ENCODE measurements around the gene PIP5K1C.

PIP5K1C gene

DNA sequence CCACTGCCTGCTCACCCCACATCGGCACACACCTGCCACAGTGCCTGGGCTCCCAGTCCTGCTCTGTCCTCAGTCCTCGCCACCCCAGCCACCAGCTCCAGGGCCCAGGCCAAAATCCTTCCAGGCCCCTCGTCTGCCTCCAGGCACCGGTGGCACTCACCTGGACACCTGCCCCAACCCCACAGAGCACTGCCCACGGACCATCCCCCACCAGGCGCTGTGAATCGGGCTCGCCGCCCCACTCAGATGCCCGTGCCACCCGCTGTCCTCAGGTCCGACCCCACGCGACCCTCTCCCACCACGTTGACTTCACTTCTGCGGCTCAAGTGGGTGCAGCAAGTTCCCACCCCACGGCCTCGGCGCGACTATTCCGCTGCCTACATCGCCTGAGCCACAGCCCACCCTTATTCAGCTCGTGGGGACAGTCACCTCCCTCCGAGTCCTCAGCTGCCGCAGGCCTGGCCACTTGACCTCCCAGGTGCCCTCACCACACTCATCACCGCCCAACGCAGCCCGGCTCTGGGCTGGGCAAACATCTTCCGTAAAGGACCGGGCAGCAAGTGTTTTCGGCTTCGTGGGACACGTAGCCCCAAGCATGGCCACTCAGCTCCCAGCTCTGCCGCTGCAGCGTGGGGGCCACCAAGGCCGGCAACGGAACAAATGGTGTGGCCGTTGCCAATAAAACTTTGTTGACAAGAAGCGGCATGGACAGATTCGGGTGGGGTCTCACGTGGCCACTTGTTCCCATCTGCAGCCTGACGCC, 5.7 kb downstream of the PIP5K1C start:
- DNase-seq: no peak

DNA sequence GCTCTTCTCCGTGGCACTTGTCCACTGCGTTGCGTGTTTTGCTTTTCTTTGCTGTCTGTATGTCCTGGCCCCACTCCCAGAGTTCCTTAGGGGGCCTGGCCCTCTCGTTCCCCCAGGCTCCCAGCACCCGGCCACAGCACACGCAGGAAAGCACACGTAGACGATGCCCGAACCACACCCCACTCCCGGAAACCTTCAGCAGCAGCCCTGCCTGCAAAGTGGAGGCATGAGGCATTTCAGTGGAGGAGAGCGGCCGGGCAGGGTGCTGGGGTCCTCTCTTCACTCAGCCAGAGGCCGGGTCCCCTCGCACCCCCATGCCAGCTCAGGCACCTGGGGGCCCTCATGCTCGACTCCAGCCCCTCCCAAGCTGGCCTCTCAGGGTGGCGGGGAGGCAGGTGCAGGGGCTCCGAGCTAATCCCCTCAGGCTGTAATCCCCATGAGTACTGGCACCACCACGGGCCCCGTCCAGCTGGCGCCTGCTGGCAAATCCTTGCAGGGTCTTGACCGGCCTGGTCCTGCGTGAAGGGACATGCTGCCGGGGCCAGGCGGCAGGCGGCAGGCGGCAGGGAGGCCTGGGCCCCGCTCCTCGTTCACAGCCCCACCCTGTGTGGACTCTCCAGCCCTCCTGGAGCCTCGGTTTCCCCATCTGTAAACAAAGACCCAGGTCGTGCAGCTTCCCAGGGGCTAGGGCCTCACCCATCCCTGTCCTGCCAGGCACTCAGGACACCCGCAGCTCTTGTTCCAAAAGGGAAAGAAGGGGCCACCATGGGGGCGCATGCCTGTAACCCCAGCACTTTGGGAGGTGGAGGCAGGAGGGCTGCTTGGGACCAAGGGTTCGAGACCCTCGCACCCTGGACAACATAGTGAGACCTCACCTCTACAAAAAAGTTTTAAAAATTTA, 7.0 kb downstream of the PIP5K1C start:
- no peak for DNase-seq

DNA sequence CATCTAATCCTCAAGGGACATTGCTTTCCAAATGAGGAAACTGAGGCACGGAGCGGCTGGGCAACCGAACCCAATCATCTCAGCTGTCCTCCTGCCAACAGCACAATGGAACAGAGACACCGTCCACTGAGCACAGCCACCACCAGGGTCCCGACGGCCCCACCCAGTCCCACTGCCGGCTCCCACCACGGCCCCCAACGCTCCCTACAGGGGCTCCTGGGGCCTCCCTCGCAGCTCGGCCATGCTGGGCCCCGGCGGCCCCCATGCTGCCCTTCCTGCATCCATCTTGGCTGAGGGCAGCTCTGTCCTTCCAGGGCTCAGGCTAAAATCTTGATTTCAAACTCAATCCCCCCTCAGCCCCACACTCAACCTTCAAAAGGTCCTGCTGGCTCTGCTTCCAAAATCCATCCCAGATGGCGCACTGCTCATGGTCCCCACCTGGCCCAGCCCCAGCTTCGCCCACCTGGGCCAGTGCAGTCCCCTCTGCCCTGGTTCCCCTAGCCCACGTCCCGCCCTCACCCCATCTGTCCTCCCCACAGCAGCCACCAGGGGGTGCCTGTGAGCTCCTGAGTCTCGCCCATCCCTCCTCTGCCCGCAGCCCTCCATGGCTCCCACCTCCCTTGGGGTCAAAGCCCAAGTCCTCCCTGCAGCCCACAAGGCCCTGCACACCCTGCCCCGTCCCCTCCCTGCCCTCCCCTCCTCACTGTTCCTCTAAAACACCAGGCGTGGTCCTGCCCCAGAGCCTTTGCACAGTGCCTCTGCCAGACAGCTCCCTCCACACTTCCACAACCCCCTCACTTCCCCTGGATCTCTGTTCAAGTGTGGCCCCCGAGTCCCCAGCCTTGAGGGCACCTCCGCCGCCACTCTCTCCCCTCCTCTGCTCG, 7.9 kb downstream of the PIP5K1C start:
- no peak for DNase-seq

DNA sequence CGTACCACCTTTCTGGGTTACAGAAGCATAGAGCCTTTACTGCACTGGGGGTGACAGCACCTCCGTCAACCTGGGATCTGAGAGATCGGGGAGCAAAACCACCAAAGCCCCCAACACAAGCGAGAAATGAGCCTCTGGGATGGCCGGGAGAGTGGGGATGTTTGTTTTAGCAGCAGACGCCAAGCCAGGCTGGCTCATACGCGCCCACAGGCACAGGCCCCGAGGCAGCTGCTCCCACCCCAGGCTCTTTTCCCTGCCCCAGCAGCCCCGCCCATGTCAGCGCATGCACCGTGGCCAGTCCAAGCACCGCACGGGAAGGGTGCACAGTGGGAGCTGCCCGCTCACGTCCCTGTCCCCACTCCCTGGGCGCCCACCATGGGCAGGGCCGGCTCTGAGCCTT, 8.5 kb downstream of the PIP5K1C start:
- DNase-seq: no peak

DNA sequence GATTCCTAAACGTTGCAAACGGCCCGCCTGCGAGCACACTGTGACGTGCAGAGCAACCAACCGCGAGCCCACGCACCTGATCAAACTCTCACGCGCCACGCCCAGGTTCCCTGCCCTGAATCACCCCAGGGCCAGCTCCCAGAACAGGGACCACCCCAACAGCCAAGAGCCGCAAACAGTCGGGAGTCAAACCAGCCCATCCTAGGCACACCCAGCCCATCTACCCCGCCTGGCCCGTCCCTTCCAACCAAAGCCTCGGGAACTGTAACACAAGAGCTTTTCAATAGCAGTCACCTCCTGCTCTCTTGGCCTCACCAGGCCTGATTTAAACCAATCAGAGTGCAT, 8.9 kb downstream of the PIP5K1C start:
- no peak for DNase-seq

DNA sequence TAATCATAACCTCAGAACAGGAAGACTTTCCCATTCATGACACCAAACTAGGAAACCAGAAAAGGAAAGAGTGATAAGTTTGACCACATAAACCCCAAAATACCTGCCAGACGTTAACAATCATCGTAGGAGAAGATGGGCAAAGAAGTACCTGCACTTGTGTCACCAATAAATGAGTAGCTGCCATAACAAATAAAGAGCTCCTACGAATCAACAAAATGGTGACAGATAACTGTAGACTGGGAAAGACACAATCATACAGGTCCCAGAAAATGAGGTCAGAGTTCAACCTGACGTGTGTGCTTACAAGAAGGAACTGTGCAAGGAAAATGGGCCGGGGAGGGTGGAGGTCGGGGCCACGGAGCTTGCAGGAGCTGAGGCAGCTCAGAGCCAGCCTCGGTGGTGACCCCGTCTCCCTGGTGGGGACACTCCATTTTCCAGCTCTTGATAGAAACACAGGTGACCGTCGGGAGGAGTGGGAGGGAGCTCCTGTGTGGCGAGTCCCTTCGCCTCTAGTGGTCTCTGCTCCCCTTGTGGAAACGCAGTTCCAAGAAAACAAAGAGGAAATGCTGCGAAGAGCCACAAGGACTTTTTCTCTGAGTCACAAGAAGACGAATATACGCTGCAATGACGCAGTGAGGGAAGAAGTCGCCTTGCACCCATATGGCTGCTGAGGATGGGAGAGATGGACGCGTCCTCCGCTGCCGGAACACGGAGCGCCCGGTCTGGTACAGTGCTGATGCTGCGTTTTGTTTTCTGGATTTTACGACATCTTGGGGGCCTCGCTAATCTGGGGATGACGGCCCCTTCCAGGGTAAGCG, 9.5 kb downstream of the PIP5K1C start:
- DNase-seq: no peak

DNA sequence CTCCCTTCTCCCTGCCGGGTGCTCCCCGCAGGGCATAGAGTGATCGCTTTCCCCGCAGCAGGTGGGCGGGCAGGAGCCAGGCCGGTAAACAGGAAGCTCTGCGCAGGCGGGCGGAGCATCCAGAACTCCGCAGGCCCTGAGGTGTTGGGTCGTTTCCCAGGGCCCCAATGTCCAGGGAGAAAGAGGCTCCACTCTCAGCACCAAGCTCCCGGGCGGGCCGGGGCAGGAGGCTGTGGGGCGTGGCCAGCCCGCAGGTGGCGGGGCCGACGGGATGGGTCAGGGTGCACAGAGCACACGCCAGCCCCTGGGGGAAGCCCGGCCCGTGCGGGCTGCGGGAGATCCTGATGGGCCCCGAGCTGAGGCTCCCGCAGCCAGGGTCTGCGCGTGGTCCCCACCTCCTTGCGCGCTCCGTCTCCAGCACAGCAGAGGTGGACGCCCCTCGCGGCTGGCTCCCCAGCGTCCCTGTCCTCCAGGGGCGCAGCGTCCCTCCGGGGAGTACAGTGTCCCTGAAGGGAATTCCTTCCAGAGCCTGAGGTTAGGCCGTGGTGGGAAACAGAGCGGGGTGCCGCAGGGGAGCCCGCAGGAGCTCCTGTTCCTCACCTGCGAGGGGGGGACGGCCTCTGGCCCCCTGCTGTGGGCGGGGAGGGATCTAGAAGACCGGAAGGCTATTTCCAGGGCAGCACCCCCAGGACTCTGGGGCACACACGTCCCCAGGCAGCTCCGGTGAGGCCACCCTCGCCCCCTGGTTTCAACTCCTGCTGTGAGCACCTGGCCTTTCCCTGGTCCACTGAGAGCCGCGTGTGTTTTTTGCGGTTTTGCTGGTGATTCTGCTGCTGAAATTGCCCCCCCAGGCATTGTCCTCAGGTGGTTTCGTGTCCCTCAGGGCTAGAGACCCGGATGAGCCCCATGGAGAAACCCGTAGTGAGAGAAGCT, 12.2 kb downstream of the PIP5K1C start:
- peak; percentile 50 for DNase-seq

DNA sequence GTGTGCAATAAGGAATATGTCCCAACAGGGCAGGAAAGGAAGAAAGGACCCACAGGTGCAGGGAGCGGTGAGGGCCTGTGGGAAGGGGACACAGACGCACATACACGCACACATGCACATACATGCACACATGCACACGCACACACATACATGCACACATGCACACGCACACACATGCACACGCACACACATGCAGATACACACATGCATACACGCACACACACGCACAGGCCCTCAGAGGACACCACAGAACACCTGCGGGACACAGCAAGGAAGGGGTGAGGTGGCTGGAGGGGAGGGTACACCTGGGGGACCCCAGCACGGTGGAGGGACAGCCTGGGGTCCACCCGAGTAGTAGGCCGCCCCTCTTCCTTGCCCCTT, 12.9 kb downstream of the PIP5K1C start:
- no peak for DNase-seq

DNA sequence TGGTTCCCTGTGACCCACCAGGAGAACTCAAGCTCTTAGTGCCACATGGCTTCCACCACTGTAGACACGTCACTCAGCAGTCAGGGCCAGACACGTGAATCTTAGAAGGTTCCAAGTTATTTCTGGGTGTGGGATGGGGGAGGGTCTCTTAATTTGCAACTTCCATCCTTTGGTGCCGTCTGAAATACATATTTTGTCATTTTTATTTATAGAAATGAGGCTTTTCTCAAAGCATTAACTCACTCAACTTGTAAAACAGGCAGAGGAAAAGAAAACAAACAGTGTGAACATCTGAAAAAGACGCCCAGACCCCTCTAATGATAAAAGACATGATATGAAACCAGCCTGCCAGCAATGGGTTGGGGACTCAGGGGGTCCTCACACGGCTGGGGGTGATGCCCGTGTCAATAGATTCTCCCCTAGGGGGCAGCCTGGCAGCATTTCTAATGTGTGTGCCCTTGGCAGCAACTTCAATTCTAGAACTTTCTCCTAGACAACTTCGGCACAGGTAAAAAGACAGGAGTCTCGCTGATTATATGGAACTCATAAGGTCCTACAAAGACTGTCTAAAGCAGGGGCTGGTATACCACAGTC, 15.4 kb downstream of the PIP5K1C start:
- DNase-seq: no peak

DNA sequence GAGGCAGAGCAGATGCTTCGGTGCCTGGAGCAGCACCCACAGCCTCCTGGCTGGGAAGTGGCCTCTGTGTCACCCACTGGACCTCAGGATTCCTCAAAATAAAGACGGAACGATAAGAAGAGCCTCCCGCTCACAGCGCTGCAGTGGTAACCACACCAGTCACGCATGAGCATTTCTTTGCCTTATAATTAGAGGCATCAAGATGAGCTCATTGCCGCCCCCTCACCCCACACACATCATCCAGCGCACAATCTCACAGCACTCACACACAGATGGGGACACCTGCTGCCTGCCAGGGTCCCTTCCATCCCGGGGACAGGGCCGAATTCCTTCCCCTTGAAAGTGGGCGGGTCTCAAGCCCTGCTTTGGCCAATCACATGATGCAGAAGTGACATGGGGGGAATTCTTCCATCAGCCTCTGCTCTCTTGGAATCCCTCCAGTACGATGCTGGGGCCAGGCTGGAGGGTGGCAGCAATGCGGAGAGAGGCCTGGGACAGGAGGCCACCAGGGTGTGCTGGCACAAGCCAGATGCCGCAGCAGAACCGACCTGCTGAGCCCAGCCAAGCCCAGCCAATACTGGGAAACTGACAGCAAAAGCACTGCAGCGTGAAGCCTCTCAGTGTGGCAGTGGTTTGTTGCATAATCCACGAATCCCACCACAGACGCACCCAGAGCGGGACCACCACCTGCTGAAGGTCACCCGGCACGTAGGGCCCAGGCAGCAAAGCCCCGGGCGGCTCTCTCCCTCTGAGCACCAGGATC, 16.0 kb downstream of the PIP5K1C start:
- no peak for DNase-seq

DNA sequence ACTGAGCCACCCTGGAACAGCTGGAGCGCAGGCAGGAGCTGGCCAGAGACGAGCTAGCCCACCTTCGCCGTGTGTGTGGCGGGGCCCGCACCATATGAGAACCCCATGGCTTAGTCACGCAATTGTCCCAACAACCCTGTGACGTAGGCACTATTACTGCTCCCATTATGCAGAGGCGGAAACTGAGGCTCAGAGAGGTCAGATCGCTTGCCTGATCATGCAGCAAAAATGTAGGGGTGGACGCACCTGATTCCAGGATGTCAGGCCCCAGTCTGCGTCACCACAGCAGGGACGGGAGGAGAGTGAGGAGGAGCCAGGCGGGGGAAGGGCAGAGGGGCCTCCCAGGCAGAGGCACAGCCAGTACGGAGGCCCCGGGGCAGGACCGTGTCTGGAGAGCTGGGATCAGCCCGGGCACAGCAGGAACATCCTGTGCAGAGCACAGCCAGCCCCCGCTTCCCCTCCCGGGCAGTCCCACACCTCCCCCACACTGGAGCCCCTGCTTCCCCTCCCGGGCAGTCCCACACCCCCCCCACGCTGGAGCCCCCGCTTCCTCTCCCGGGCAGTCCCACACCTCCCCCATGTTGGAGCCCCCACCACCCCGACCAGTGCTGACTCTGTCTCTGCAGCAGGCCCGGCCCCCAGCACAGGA, 16.7 kb downstream of the PIP5K1C start:
- DNase-seq: no peak

DNA sequence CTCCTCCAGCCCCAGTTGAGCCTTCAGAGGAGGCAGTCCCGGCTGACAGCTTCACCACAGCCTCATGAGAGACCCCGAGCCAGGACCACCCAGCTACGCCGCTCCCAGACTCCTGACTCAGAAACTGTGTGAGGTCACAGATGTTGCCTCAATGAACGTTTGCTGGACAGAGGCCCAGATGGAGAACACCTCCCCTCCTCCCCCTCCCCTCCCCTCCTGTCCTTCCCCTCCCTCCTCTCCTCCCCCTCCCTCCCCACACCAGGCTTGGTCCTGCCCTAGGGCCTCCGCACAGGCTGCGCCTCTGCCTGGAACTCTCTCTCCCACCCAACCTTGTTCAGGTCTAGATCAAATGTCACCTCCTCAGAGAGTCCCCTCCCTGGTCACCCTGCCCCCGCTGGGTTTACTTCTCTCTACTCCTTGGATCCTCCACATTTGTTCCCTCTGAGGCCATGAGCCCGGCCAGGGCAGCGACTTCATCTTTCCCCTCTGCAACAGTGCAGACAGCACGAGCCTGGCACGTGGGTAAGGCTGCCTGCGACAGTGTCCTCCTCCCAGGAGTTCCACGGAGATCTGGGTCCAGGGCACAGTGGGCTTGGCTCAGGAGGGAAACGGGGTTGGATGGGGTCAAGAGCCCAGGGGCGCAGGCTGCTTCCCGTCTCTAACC, 17.4 kb downstream of the PIP5K1C start:
- no peak for DNase-seq

DNA sequence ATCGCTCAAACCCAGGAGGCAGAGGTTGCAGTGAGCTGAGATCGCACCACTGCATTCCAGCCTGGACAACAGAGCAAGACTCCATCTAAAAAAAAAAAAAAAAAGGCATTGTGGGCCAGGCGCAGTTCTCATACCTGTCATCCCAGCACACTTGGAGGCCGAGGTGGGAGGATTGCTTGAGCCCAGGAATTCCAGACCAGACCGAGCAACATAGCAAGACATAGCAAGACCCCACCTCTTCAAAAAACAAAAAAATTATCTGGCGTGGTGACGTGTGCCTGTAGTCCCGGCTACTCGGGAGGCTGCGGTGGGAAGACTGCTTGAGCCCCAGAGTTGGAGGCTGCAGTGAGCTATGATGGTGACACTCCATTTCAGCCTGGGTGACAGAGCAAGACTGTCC, 18.0 kb downstream of the PIP5K1C start:
- no peak for DNase-seq

DNA sequence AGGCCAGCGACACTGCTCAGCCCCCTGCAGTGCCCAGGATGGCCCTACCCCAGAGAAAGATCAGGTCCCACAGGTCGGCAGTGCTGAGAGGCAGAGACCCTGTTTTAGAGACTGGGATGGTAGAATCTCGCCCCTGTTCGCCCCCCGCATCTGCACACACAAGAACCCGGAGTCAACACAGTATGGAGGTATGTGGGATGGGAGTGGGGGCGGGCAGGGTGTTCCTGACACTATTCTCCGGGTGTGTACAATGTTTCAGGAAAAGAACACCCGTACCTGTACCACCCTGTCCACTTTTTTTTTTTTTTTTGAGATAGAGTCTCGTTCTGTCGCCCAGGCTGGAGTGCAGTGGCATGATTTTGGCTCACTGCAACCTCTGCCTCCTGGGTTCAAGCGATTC, 19.3 kb downstream of the PIP5K1C start:
- no peak for DNase-seq

DNA sequence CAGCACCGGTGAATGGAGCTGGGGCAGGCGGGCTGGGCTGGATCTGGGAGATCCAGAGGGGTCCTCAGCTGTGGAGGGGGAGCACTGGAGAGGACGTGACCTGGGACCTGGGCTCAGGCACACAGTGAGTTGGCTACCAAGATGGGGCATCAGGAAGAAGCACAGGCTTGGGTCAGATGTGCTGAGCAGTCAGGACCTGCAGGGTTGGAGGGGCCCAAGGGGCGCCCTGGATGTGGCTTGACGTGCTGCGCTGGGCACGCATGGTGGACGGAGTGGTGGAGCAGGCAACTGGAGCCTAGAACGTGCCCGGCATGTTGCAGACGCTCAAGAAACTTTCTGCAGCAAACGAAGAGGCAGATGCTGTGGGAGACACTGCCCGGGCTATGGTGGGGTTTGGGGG, 20.7 kb downstream of the PIP5K1C start:
- DNase-seq: no peak

DNA sequence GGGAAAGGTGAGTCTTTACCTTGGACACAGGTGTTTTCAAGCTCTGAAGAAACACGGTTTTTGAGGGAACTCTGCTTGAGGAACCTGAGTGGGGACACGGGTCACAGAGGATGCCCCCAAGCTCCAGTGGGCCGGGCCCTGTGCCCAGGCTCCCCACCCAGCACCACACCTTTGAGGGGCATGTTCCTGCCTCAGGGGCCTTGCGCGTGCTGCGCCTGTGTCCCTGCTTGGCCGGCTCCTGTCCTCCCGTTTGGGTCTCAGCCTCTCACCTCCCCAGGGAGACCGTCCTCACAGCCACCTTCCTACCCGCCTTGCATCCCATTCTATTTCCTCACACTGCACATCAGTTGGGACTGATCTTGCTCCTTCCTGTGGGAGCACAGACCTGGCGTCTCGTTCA, 21.1 kb downstream of the PIP5K1C start:
- DNase-seq: no peak

DNA sequence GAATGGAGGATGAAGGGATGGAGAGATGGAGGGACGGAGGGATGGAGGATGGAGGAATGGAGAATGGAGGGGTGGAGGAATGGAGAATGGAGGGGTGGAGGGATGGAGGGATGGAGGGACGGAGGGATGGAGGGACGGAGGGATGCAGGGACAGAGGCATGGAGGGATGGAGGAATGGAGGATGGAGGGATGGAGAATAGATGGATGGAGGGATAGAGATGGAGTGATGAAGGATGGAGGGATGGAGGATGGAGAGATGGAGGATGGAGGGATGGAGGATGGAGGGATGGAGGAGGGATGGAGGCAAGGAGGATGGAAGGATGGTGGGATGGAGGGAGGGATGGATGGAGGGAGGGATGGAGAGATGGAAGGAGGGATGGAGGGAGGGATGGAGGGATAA, 22.1 kb downstream of the PIP5K1C start:
- DNase-seq: no peak

DNA sequence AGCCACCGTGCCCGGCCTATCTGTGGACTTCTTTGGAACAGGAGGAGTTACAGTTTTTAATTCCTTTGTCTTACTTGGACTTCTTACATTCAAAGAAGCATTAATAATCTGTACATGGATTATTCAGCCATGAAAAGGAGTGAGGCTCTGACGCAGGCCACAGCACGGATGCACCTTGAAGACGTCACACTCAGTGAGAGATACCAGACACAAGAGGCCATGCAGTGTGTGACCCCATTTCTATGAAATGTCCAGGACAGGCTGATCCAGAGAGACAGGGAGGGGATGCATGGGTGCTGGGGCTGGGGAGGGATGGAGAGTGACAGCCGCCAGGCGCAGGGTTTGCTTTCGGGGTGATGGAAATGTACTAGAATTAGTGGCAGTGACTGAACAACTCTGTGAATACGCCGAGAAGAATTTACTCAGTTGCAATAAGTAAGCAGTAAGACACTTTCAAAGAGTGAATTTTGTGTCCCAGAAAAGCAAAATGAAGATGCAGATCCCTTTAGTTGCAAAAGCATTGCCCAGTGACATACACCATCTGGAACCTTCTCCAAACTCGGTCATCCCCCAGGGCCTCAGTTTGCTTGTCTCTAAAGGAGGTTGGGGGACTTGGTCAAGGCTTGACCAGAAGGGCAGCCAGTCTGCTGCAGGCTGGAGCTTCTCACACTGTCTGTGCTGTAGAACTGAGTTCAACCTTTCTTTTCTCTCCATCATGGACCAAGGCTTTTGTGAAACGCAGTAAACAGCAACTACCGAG, 25.3 kb downstream of the PIP5K1C start:
- no peak for DNase-seq

All from NCI-H510A treated with DMSO at 0.1 percent for 48 hours (cell line).